ENCODE results near the gene MRI1. TPM values are rescaled to one million over a fixed set of nuclear protein-coding genes. Genes with fewer than 3 reads are reported as not detected.

Gene MRI1
- total RNA-seq, 3 donors from 2014 or later = 24.2 to 32.4 (median 28.7) TPM

- no peaks in the 10 kb centered on the region for H3K4me1 ChIP-seq (ENCODE audit: low read depth)
- no peak for ATAC-seq
- peak in 1 of 3 donors; percentile 38 for DNase-seq
- no peak overlapping the region for H3K4me3 ChIP-seq
- intact Hi-C loops (cut with DNase I, micrococcal nuclease) = no loop called here
- TF ChIP-seq CTCF (IDR thresholded peaks at IDR 0.05) = no peak
- H3K9me3 ChIP-seq = no peaks in the 10 kb centered on the region
- H3K36me3 ChIP-seq (ENCODE audit: low read depth) = no peaks in the 10 kb centered on the region
Measured at GRCh38 chr19:13819238-13819637, 54.9 kb downstream of the MRI1 start.

- ATAC-seq (no peak), DNase-seq (no peak)
- no peak overlapping the region for H3K4me3 ChIP-seq
- no peak for TF ChIP-seq CTCF (IDR thresholded peaks at IDR 0.05)
- no peaks in the 10 kb centered on the region for H3K4me1 ChIP-seq (ENCODE audit: low read depth)
- intact Hi-C loops (cut with DNase I, micrococcal nuclease) = no loop called here
- H3K9me3 ChIP-seq = no peaks in the 10 kb centered on the region
- H3K36me3 ChIP-seq (ENCODE audit: low read depth) = no peaks in the 10 kb centered on the region
Measured at GRCh38 chr19:13821292-13821691, 57.0 kb downstream of the MRI1 start.

- H3K36me3 ChIP-seq (ENCODE audit: low read depth) = no peaks in the 10 kb centered on the region
- H3K4me3 ChIP-seq = no peak overlapping the region
- DNase-seq = peak in 1 of 3 donors; percentile 55
- intact Hi-C loops (cut with DNase I, micrococcal nuclease) = no loop called here
- no peak for ATAC-seq
- H3K4me1 ChIP-seq (ENCODE audit: low read depth) = no peaks in the 10 kb centered on the region
- no peaks in the 10 kb centered on the region for H3K9me3 ChIP-seq
- no peak for TF ChIP-seq CTCF (IDR thresholded peaks at IDR 0.05)
Measured at GRCh38 chr19:13823256-13823655, 58.9 kb downstream of the MRI1 start.

Other genes starting within 250 kb of the MRI1 start
- 10 to 100 TPM; 47.8 to 49.5 (median 49.3) TPM for gene C19orf53, start 9.9 kb downstream of the MRI1 start, total RNA-seq
- gene ZSWIM4, start 30.9 kb downstream of the MRI1 start, total RNA-seq = 1 to 10 TPM; 4.1 to 4.6 (median 4.1) TPM
- 1 to 10 TPM in 1 of 3 donors, not detected in 2; 1.5 TPM for gene NANOS3, start 112.6 kb downstream of the MRI1 start, total RNA-seq
- 10 to 100 TPM in 2 of 3 donors, 1 to 10 TPM in 1; 5.5 to 12.9 (median 10.8) TPM for gene BRME1, start 141.6 kb downstream of the MRI1 start, total RNA-seq
- gene CC2D1A, start 141.7 kb downstream of the MRI1 start, total RNA-seq = 100 to 1,000 TPM in 2 of 3 donors, 10 to 100 TPM in 1; 68.4 to 118 (median 101) TPM
- gene PODNL1, start 173.9 kb downstream of the MRI1 start, total RNA-seq = 1 to 10 TPM; 1.7 to 3.4 (median 2.9) TPM
- 10 to 100 TPM; 26.4 to 35.2 (median 34.7) TPM for gene DCAF15, start 188.0 kb downstream of the MRI1 start, total RNA-seq
- gene RFX1, start 241.8 kb downstream of the MRI1 start, total RNA-seq = 10 to 100 TPM; 15.8 to 17.9 (median 17.1) TPM